SU-DHL-6 (cell line): ENCODE results near the gene SNAPC3.

ENCODE experiments used
- H2AFZ ChIP-seq: fragments of 200-600 bp; sonication (generic); 2 replicates; pipeline ENCODE4 v1.6.1; 2014; ENCODE audit warnings: low read depth, mild to moderate bottlenecking, moderate library complexity, mixed read lengths, antibody characterized with exemption, low read length; ENCODE audit not compliant: severe bottlenecking
- H3F3A ChIP-seq: fragments of 200-600 bp; shearing (Covaris generic); 2 replicates; pipeline ENCODE4 v1.6.0; 2016; ENCODE audit warnings: antibody characterized with exemption, mild to moderate bottlenecking; ENCODE audit not compliant: insufficient read depth
- H3K27ac ChIP-seq: fragments of 200-600 bp; sonication (generic); 2 replicates; pipeline ENCODE4 v1.5.1; 2016; ENCODE audit warnings: low read depth, mild to moderate bottlenecking, low read length, moderate library complexity, mixed read lengths
- H3K27me3 ChIP-seq: fragments of 200-600 bp; sonication (generic), shearing (Covaris generic); 2 replicates; pipeline ENCODE4 v1.6.0; 2014; ENCODE audit warnings: mild to moderate bottlenecking, low read length
- H3K36me3 ChIP-seq: fragments of 200-600 bp; sonication (generic); 2 replicates; pipeline ENCODE4 v1.6.1; 2014; ENCODE audit warnings: mild to moderate bottlenecking, low read length, mixed read lengths
- H3K4me2 ChIP-seq: fragments of 300-600, 200-600 bp; shearing (Covaris generic), sonication (generic); 2 replicates; pipeline ENCODE4 v1.6.0; 2014; ENCODE audit warnings: low read length, low read depth, mild to moderate bottlenecking; ENCODE audit not compliant: poor library complexity, severe bottlenecking
- H3K4me3 ChIP-seq: fragments of 200-600 bp; sonication (generic); 2 replicates; pipeline ENCODE4 v1.5.1; 2014; ENCODE audit warnings: antibody characterized with exemption, low read length, mild to moderate bottlenecking, mixed read lengths; ENCODE audit not compliant: insufficient read depth, poor library complexity, severe bottlenecking
- H3K79me2 ChIP-seq: fragments of 200-600 bp; sonication (generic); 2 replicates; pipeline ENCODE4 v1.6.1; 2014; ENCODE audit warnings: mild to moderate bottlenecking, low read length, moderate library complexity; ENCODE audit not compliant: insufficient read depth
- H3K9ac ChIP-seq: fragments of 200-600 bp; sonication (generic); 2 replicates; pipeline ENCODE4 v1.7.0; 2014; ENCODE audit warnings: mild to moderate bottlenecking, low read length
- H3K9me2 ChIP-seq: fragments of 200-600 bp; sonication (generic); replicated peaks from 2 replicates; pipeline ENCODE4 v1.6.1; 2014; ENCODE audit warnings: low read length; ENCODE audit not compliant: insufficient read depth
- H3K9me3 ChIP-seq: fragments of 200-600 bp; sonication (generic); 2 replicates; pipeline ENCODE4 v1.6.1; 2014; ENCODE audit warnings: low read length, mixed read lengths; ENCODE audit not compliant: insufficient read depth
- H4K20me1 ChIP-seq: fragments of 200-600 bp; sonication (generic); 2 replicates; pipeline ENCODE4 v1.6.1; 2014; ENCODE audit warnings: low read depth, mild to moderate bottlenecking, antibody characterized with exemption, low read length, moderate library complexity, mixed read lengths
- EZH2phosphoT487 ChIP-seq: fragments of 200-600 bp; sonication (generic), shearing (Covaris generic); conservative IDR thresholded peaks from 2 replicates; pipeline ENCODE4 v1.6.1; 2018; ENCODE audit warnings: mild to moderate bottlenecking, antibody characterized with exemption, low read length, moderate library complexity, mixed read lengths
- TF ChIP-seq, protein P1 (sequence below): fragments of 200-600 bp; sonication (generic); IDR thresholded peaks from one replicate; pipeline ENCODE4 v1.5.1; 2017; ENCODE audit warnings: antibody characterized with exemption, mild to moderate bottlenecking, low read length, moderate library complexity; ENCODE audit not compliant: insufficient read depth, poor library complexity, severe bottlenecking

The SNAPC3 gene

DNA sequence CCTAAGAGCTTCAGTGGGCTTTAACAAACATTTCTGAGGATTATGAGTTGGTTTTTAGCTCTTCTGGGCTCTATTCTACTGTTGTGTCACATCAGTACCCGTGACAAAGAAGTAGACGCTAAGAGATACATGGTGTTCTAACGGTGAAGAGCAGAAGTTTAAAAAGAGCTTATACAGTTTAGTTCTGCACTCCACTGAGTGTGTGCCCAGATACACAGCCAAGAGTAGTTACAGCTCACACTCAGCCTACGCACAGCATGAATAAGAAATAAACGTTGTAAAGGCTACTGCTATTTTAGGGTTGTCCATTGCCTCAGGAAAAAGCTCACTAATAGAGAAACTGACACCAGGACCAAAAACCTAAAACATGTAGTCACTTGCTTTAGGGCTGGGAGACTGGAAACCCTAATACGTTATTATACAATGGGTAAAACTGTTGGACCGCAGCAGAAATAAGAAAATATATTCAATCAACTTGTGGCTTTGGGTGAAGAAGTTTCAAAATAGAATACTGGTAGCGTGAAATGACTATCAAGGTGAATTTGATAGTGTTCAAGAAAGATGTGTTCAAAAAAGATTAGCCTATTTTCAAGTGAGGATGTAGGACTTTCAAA, 53.4 kb downstream of the SNAPC3 start:
- Histone ChIP-seq H3K79me2 (0 out of 2 replicates have a peak, but pooled peaks cover 2% of the 10 kb centered on the region), H3K9me3 (no peaks in the 10 kb centered on the region), H3K27me3 (no peaks in the 10 kb centered on the region), H3K36me3 (peaks cover 78% of the 10 kb centered on the region), H3K9ac (no peak overlapping the region), H2AFZ (no peak overlapping the region), H3F3A (peaks cover 48% of the 10 kb centered on the region), H3K27ac (no peak overlapping the region), H3K9me2 (no peaks in the 10 kb centered on the region), H3K4me3 (no peak overlapping the region), H4K20me1 (peaks cover 12% of the 10 kb centered on the region; the same call in 1 of the 2 replicates), H3K4me2 (no peak overlapping the region)
- TF ChIP-seq, protein P1, sequence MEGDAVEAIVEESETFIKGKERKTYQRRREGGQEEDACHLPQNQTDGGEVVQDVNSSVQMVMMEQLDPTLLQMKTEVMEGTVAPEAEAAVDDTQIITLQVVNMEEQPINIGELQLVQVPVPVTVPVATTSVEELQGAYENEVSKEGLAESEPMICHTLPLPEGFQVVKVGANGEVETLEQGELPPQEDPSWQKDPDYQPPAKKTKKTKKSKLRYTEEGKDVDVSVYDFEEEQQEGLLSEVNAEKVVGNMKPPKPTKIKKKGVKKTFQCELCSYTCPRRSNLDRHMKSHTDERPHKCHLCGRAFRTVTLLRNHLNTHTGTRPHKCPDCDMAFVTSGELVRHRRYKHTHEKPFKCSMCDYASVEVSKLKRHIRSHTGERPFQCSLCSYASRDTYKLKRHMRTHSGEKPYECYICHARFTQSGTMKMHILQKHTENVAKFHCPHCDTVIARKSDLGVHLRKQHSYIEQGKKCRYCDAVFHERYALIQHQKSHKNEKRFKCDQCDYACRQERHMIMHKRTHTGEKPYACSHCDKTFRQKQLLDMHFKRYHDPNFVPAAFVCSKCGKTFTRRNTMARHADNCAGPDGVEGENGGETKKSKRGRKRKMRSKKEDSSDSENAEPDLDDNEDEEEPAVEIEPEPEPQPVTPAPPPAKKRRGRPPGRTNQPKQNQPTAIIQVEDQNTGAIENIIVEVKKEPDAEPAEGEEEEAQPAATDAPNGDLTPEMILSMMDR: no peak
- TF ChIP-seq EZH2phosphoT487: no peak

DNA sequence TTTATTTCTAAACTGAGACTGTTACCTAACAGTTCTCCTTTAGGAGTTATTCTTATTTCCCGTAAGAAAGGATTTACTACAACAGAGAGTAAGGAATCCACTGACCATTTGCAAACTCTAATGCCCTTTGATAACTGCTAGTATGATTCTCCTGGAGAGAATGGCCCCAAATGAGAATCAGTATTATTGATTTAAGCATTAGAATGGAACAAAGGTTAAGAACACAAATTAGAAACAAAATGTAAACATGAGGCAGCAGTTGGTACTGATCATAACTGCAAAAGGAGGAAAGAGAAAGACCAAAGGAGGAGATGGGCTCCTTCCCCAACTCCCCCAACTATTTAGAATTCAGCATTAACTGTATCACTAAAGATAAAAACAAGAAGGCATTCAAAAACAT, 57.4 kb downstream of the SNAPC3 start:
- Histone ChIP-seq H3K9me2 (no peaks in the 10 kb centered on the region), H3K36me3 (peaks cover 56% of the 10 kb centered on the region), H3K9me3 (no peaks in the 10 kb centered on the region), H3K79me2 (peaks cover 19% of the 10 kb centered on the region; the same call in 1 of the 2 replicates), H3K4me3 (no peak overlapping the region), H3K9ac (no peak overlapping the region), H3K27ac (no peak overlapping the region), H4K20me1 (peaks cover 29% of the 10 kb centered on the region; the same call in 1 of the 2 replicates), H3K27me3 (no peaks in the 10 kb centered on the region), H2AFZ (no peak overlapping the region), H3F3A (peaks cover 28% of the 10 kb centered on the region; the same call in 1 of the 2 replicates), H3K4me2 (no peak overlapping the region)
- no peak for TF ChIP-seq EZH2phosphoT487
- TF ChIP-seq, protein P1: no peak

DNA sequence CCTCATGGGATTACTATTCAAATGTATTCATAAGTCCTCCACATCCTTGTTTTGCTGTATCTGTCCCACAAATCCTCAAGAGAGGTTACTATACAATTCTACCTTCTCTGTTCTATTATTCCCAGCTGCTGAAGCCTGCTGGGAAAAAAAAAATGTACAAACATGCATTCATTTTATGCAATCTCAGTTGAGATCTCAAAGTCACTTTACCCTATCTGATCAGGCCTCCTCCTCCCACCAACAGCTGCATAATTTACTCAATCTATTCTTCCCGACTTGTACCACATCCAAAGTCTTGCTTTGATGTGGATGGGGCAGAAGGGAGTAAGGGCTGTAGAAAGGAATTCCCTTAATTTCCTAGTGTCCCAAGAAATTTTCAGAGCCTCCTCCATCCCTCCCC, 59.5 kb downstream of the SNAPC3 start:
- H3K27me3 ChIP-seq: no peaks in the 10 kb centered on the region
- peaks cover 60% of the 10 kb centered on the region for H3K36me3 ChIP-seq
- H3K9me2 ChIP-seq: no peaks in the 10 kb centered on the region
- TF ChIP-seq, protein P1: no peak
- no peak for TF ChIP-seq EZH2phosphoT487
- no peak overlapping the region for H3K27ac ChIP-seq
- H3K9me3 ChIP-seq: no peaks in the 10 kb centered on the region
- no peak overlapping the region for H3K4me2 ChIP-seq
- H3K9ac ChIP-seq: no peak overlapping the region
- H3K79me2 ChIP-seq: peaks cover 19% of the 10 kb centered on the region; the same call in 1 of the 2 replicates
- H2AFZ ChIP-seq: no peak overlapping the region
- no peak overlapping the region for H3K4me3 ChIP-seq
- 0 out of 2 replicates have a peak, but pooled peaks cover 22% of the 10 kb centered on the region for H4K20me1 ChIP-seq
- H3F3A ChIP-seq: peaks cover 25% of the 10 kb centered on the region; the same call in 1 of the 2 replicates
